T-cell (primary cell): ENCODE measurements around the gene CHD3. TPM values are rescaled to one million over a fixed set of nuclear protein-coding genes. Genes with fewer than 3 reads are reported as not detected.
A peak's percentile ranks its signal among the peaks of the same experiment; 100 is the strongest.

Experiments used
- ATAC-seq, 4 experiments: fragments of 200-7000 bp in 3 of 4; fragments of 150-1000 bp in 1 of 4; cut with Tn5 transposase; replicated peaks in 1 of 4; 1 replicate in 3 of 4; 2 replicates in 1 of 4; pipeline ENCODE4 v1.10.0; 2021; ENCODE audit warnings: moderate library complexity in 3 of 4, mild to moderate bottlenecking in 2 of 4, moderate number of reproducible peaks in 1 of 4
- CTCF ChIA-PET, 2 donors: fragments of 300-600 bp; sonication (Branson Sonifier 250); formaldehyde crosslinking; loops; one replicate each; lab custom pipeline; 2022; ENCODE audit warnings: antibody characterized with exemption in 2 of 2; lab: Charles Lee
- POLR2A ChIA-PET, 2 donors: fragments of 300-600 bp; sonication (Branson Sonifier 250); formaldehyde crosslinking; loops; one replicate each; lab custom pipeline; 2022; ENCODE audit warnings: antibody characterized with exemption in 2 of 2; lab: Charles Lee
- DNase-seq, 35 experiments: peaks; one replicate each; pipeline versions ENCODE4 v3.0.0 to v3.0.0-alpha.2; 2013 to 2023
- H3K27ac ChIP-seq: one replicate; pipeline ENCODE4 v1.5.1; 2013; ENCODE audit warnings: low read length
- H3K27me3 ChIP-seq, 2 experiments: replicated peaks in 1 of 2; 1 replicate in 1 of 2; 2 replicates in 1 of 2; pipeline versions ENCODE4 v1.6.1 to v1.7.0; 2013; ENCODE audit warnings: low read length in 1 of 2, mixed read lengths in 1 of 2; ENCODE audit not compliant: control insufficient read depth in 2 of 2, insufficient read depth in 2 of 2; ENCODE audit errors: extremely low read depth in 1 of 2
- H3K36me3 ChIP-seq, 2 donors: 1 replicate in 1 of 2; 2 replicates in 1 of 2; pipeline versions ENCODE4 v1.6.1 to v1.7.0; 2013; ENCODE audit warnings: low read length in 1 of 2; ENCODE audit not compliant: control insufficient read depth in 2 of 2, insufficient read depth in 1 of 2; ENCODE audit errors: extremely low read depth in 1 of 2
- H3K4me1 ChIP-seq, 2 experiments: 1 replicate in 1 of 2; 2 replicates in 1 of 2; pipeline versions ENCODE4 v1.6.1 to v1.7.0; 2013; ENCODE audit warnings: low read length in 2 of 2, mixed read lengths in 1 of 2; ENCODE audit not compliant: insufficient read depth in 2 of 2, control insufficient read depth in 1 of 2; ENCODE audit errors: extremely low read depth in 1 of 2
- H3K4me3 ChIP-seq, 2 donors: 1 replicate in 1 of 2; 2 replicates in 1 of 2; pipeline versions ENCODE4 v1.5.1 to v1.7.0; 2013; ENCODE audit warnings: mild to moderate bottlenecking in 2 of 2, low read length in 1 of 2, moderate library complexity in 1 of 2; ENCODE audit not compliant: control insufficient read depth in 1 of 2; ENCODE audit errors: extremely low read depth in 1 of 2
- H3K9me3 ChIP-seq: 2 replicates; pipeline ENCODE4 v1.7.0; 2013
- H3K27ac Mint-ChIP-seq, 2 donors: one replicate each; pipeline ENCODE4 v1.8.0; 2020 to 2021; ENCODE audit warnings: mild to moderate bottlenecking in 2 of 2, mixed read lengths in 2 of 2
- H3K27me3 Mint-ChIP-seq, 2 donors: one replicate each; pipeline ENCODE4 v1.8.0; 2021 to 2022; ENCODE audit warnings: mixed read lengths in 2 of 2
- H3K36me3 Mint-ChIP-seq: one replicate; pipeline ENCODE4 v1.8.0; 2021; ENCODE audit warnings: mixed read lengths
- H3K4me1 Mint-ChIP-seq, 3 donors: one replicate each; pipeline ENCODE4 v1.8.0; 2020 to 2022; ENCODE audit warnings: mixed read lengths in 3 of 3, mild to moderate bottlenecking in 1 of 3
- H3K4me3 Mint-ChIP-seq, 3 donors: one replicate each; pipeline ENCODE4 v1.8.0; 2020 to 2022; ENCODE audit warnings: mild to moderate bottlenecking in 3 of 3, mixed read lengths in 3 of 3, moderate library complexity in 3 of 3
- H3K9me3 Mint-ChIP-seq, 3 donors: one replicate each; pipeline ENCODE4 v1.8.0; 2020 to 2022; ENCODE audit warnings: mixed read lengths in 3 of 3
- WGBS: methylation state at CpG from one replicate; pipeline ENCODE4 v1.1.5; 2013; ENCODE audit warnings: missing lambda C conversion rate; ENCODE audit not compliant: insufficient coverage; 5-methylcytosine and 5-hydroxymethylcytosine counted together
- total RNA-seq, 35 experiments: library from RNA in 6 of 35; stranded (reverse) in 6 of 35; fragments of 120-200 nt in 1 of 35; gene quantifications; one replicate each; pipeline versions ENCODE4 v1.2.1 to v1.2.4 and lab custom pipeline; 2013 to 2026

Gene CHD3
- total RNA-seq, 5 donors from 2014 or later (not counting 1 experiment from before 2014, with no cell fraction given) = 250 to 331 (median 274) TPM

GRCh38 chr17:7883781-7884386 lies 4.7 kb upstream of the CHD3 start:
- ChIA-PET CTCF (interaction anchor here (0.6 to 1.3 kb wide), 3 partner anchors 15 to 233 kb away, joined by 3 to 5 read pairs (median 3); partner anchors contain the start of gene RNF227 (in 1 of the 2)), POLR2A (interaction anchor here (0.6 kb wide), 2 partner anchors 12 to 22 kb away, joined by 7 to 9 read pairs; no protein-coding TSS in a partner anchor)
- no peaks in the 10 kb centered on the region for H3K27me3 ChIP-seq
- ATAC-seq = no peak
- no peaks in the 10 kb centered on the region for H3K9me3 Mint-ChIP-seq
- H3K36me3 Mint-ChIP-seq = no peaks in the 10 kb centered on the region
- H3K27me3 Mint-ChIP-seq = no peaks in the 10 kb centered on the region
- H3K4me1 ChIP-seq = peaks cover 47 to 58% of the 10 kb centered on the region in 2 experiments
- WGBS = no CpG with 5 or more reads among the region's 3 CpGs
- H3K4me3 ChIP-seq = peak overlapping the region in 1 of 2 donors; percentile 50
- peak overlapping the region in 1 of 3 donors; percentile 77 for H3K4me3 Mint-ChIP-seq
- peaks cover 0 to 15% of the 10 kb centered on the region in 2 donors for H3K36me3 ChIP-seq
- H3K27ac ChIP-seq = peak overlapping the region; percentile 59
- H3K9me3 ChIP-seq = no peaks in the 10 kb centered on the region
- peak overlapping the region in 1 of 2 donors; percentile 61 for H3K27ac Mint-ChIP-seq
- peak in 29 of 35 experiments; percentile 13 to 76 (median 39) for DNase-seq
- H3K4me1 Mint-ChIP-seq = peaks cover 0 to 4% (median 4%) of the 10 kb centered on the region in 3 donors

DNA sequence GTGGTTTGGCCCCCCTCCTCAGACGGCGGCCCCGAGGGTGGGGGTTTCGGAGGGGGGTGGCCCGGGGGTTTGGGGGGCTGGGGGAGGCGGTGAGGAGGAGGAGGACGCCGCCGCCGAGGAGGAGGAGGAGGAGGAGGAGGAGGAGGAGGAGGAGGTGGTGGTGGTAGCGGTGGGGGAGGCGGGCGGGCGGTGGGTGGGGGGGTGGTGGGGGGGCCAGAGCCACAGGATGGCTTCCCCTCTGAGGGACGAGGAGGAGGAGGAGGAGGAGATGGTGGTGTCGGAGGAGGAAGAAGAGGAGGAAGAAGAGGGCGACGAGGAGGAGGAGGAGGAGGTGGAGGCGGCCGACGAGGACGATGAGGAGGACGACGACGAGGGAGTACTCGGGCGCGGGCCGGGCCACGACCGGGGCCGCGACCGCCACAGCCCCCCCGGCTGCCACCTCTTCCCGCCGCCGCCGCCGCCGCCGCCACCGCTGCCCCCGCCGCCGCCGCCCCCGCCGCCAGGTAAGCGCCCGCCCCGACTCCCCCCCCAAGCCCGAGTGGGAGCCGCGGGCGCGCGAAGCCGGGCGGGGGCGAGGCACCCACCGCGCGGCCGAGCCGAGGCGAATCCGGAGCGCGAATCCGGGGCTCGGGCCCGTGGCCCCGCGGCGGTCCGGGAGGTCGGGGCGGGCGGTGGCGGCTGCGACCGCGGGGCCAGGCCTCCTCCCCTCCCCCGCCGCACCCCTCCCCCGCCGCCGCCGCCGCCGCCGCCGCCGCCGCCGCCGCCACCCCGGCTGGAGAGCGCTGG lies 3.8 kb upstream of the CHD3 start:
- peak overlapping the region; percentile 77 for H3K27ac ChIP-seq
- ATAC-seq = peak in 2 of 4 experiments; percentile 2 to 3
- Mint-ChIP-seq H3K4me1 (peaks cover 0 to 5% (median 4%) of the 10 kb centered on the region in 3 donors), H3K27ac (peak overlapping the region in 1 of 2 donors; percentile 53), H3K36me3 (no peaks in the 10 kb centered on the region), H3K4me3 (peak overlapping the region in 2 of 3 donors; percentile 61 to 75), H3K27me3 (no peaks in the 10 kb centered on the region), H3K9me3 (no peaks in the 10 kb centered on the region)
- ChIA-PET POLR2A (no interaction called here), CTCF (no interaction called here)
- no peaks in the 10 kb centered on the region for H3K9me3 ChIP-seq
- peaks cover 0 to 19% of the 10 kb centered on the region in 2 donors for H3K36me3 ChIP-seq
- no CpG with 5 or more reads among the region's 100 CpGs for WGBS
- H3K4me3 ChIP-seq = peak overlapping the region in 1 of 2 donors; percentile 85
- peaks cover 45 to 67% of the 10 kb centered on the region in 2 experiments for H3K4me1 ChIP-seq
- no peaks in the 10 kb centered on the region for H3K27me3 ChIP-seq
- peak in 26 of 35 experiments; percentile 10 to 62 (median 24) for DNase-seq

- Histone ChIP-seq H3K9me3 (no peaks in the 10 kb centered on the region), H3K27ac (peak overlapping the region; percentile 77), H3K27me3 (no peaks in the 10 kb centered on the region), H3K4me3 (peak overlapping the region; percentile 85 to 97), H3K4me1 (peaks cover 37 to 69% of the 10 kb centered on the region in 2 experiments), H3K36me3 (peaks cover under 1 to 20% of the 10 kb centered on the region in 2 donors)
- ChIA-PET CTCF (interaction anchor here in 1 of 2 donors (0.6 to 1.0 kb wide), 2 partner anchors 172 to 233 kb away, joined by 3 to 4 read pairs; no protein-coding TSS in a partner anchor), POLR2A (interaction anchor here in 1 of 2 donors (0.8 kb wide), 1 partner anchor 47 kb away, joined by 3 read pairs; no protein-coding TSS in a partner anchor)
- H3K36me3 Mint-ChIP-seq = peaks cover 5% of the 10 kb centered on the region
- DNase-seq = peak in 23 of 35 experiments; percentile 3 to 63 (median 13)
- H3K4me3 Mint-ChIP-seq = peak overlapping the region in 1 of 3 donors; percentile 45
- 1% methylated on average over 49 of the region's 64 CpGs for WGBS
- no peaks in the 10 kb centered on the region for H3K27me3 Mint-ChIP-seq
- peaks cover 5 to 11% (median 6%) of the 10 kb centered on the region in 3 donors for H3K4me1 Mint-ChIP-seq
- ATAC-seq = peak in 2 of 4 experiments; percentile 1
- no peak overlapping the region for H3K27ac Mint-ChIP-seq
- no peaks in the 10 kb centered on the region for H3K9me3 Mint-ChIP-seq
Measured at GRCh38 chr17:7885367-7886226, 3.0 kb upstream of the CHD3 start.

DNA sequence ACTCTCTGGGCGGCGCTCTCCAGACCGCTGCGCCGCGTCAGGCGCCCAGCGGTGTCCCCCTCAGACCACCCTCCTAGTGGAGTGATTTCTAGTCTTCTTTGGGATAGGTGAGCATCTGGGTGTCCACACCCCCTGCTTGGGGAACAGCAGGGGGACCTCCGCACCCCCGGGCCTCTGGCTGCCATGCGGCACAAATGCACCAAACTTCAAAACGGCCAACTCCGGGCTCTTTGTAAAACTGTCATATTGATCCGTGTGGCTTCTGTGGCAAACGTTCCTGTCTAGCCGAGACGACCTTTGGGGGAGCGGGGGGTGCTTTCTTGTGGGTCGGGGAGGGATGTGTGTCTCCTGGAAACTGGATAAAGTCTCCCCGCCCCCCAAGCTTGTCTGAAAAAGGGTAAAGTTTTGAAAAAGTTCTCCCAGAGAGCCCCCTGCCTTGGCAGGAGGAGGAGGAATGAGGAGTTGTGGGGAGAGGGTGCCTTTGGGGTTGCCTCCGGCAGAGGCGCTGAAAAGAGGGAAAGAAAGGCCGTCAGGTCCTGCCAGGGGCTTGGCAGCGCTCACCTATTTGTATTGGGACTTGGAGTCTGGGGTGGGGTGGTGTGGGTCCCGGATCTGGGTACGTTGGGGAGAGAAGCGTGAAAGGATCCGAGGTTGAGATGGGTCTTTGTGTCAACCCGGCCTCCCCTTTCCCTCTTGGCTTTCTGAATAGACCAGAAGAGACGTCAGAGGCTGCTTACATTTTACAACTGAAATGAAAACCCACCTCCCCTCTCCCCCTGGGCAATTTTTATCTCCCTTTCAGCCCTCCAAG lies 2.2 kb upstream of the CHD3 start:
- Mint-ChIP-seq H3K27me3 (no peaks in the 10 kb centered on the region), H3K27ac (no peak overlapping the region), H3K4me1 (peaks cover 7 to 12% (median 9%) of the 10 kb centered on the region in 3 donors), H3K4me3 (no peak overlapping the region), H3K9me3 (no peaks in the 10 kb centered on the region), H3K36me3 (peaks cover 5% of the 10 kb centered on the region)
- peak in 2 of 4 experiments; percentile 6 to 25 for ATAC-seq
- Histone ChIP-seq H3K27ac (peak overlapping the region; percentile 77), H3K9me3 (no peaks in the 10 kb centered on the region), H3K4me1 (peaks cover 29 to 61% of the 10 kb centered on the region in 2 experiments), H3K4me3 (peak overlapping the region; percentile 85 to 97), H3K36me3 (peaks cover 5 to 22% of the 10 kb centered on the region in 2 donors), H3K27me3 (no peaks in the 10 kb centered on the region)
- 0% methylated on average over 6 of the region's 30 CpGs for WGBS
- peak in 32 of 35 experiments; percentile 10 to 74 (median 40) for DNase-seq
- POLR2A ChIA-PET = interaction anchor here in 1 of 2 donors (0.8 kb wide), 1 partner anchor 46 kb away, joined by 3 read pairs; no protein-coding TSS in a partner anchor
- CTCF ChIA-PET = interaction anchor here in 1 of 2 donors (0.6 to 1.0 kb wide), 2 partner anchors 171 to 232 kb away, joined by 3 to 4 read pairs; no protein-coding TSS in a partner anchor

DNA sequence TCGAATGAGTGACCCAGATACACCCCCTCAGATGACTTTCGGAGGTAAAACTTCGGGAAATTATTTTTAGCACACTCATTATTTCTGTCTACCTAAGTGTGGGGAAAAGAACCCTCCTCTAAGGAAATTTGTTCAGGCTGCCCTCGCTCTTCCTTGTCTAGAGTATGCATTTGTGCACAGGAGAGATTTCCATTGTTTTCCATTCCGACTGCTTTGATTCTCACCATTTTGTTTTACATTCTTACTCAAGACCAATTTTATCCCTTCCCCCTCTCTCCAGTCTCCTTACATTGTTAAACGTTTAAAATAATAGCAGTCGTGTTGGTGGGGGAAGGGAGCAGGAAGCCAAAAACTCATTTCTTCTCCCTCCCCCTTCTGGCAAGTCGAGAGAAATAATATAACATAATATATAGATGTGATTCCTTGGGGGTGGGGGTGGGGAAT lies 1.5 kb upstream of the CHD3 start:
- no peaks in the 10 kb centered on the region for H3K9me3 ChIP-seq
- ATAC-seq (no peak), DNase-seq (no peak)
- peaks cover 10 to 27% of the 10 kb centered on the region in 2 donors for H3K36me3 ChIP-seq
- WGBS = no CpG with 5 or more reads among the region's 8 CpGs
- H3K4me3 ChIP-seq = peak overlapping the region; percentile 85 to 97
- Mint-ChIP-seq H3K4me1 (peaks cover 9 to 14% (median 9%) of the 10 kb centered on the region in 3 donors), H3K9me3 (no peaks in the 10 kb centered on the region), H3K27ac (no peak overlapping the region), H3K4me3 (no peak overlapping the region), H3K27me3 (no peaks in the 10 kb centered on the region), H3K36me3 (peaks cover 10% of the 10 kb centered on the region)
- no peaks in the 10 kb centered on the region for H3K27me3 ChIP-seq
- ChIA-PET CTCF (no interaction called here), POLR2A (no interaction called here)
- H3K27ac ChIP-seq = peak overlapping the region; percentile 77
- H3K4me1 ChIP-seq = peaks cover 24 to 55% of the 10 kb centered on the region in 2 experiments
